Sigmoid colon (tissue), 7 donors: ENCODE measurements around the gene MACROD2. TPM values are rescaled to one million over a fixed set of nuclear protein-coding genes. Genes with fewer than 3 reads are reported as not detected.
"Not testable (repeated sequence)": the region's sequence is repeated elsewhere in the genome, so short reads cannot be mapped to it uniquely, and the experiment has no call there.

ENCODE experiments used
- DNase-seq: peaks from one replicate; pipeline ENCODE4 v3.0.0-alpha.2; 2019
- H3K27ac ChIP-seq, 4 donors: fragments of 200-600 bp; sonication (generic); one replicate each; pipeline ENCODE4 v1.5.1; 2016 to 2019; ENCODE audit warnings: mild to moderate bottlenecking in 1 of 4
- H3K27me3 ChIP-seq, 3 donors: fragments of 200-600 bp; sonication (generic); one replicate each; pipeline ENCODE4 v1.5.1; 2019; ENCODE audit warnings: mild to moderate bottlenecking in 1 of 3
- H3K36me3 ChIP-seq, 4 donors: fragments of 200-600 bp; sonication (generic); one replicate each; pipeline ENCODE4 v1.5.1; 2016 to 2019
- H3K4me1 ChIP-seq, 4 donors: fragments of 200-600 bp; sonication (generic); one replicate each; pipeline ENCODE4 v1.5.1; 2017 to 2019
- H3K4me3 ChIP-seq, 4 donors: fragments of 200-600 bp; sonication (generic); one replicate each; pipeline ENCODE4 v1.5.1; 2017 to 2019; ENCODE audit warnings: mild to moderate bottlenecking in 2 of 4, moderate library complexity in 1 of 4
- H3K9me3 ChIP-seq, 4 donors: fragments of 200-600 bp in 3 of 4; sonication (generic) in 3 of 4; one replicate each; pipeline versions ENCODE4 v1.5.1 to v1.6.1; 2013 to 2019
- EP300 ChIP-seq, 4 donors: sonication (generic); formaldehyde crosslinking; IDR thresholded peaks; one replicate each; pipeline ENCODE4 v1.6.1; 2017; ENCODE audit warnings: antibody characterized with exemption in 4 of 4
- POLR2A ChIP-seq, 2 donors: fragments of 450-650 bp; IDR thresholded peaks; one replicate each; pipeline ENCODE4 v1.6.1; 2016; ENCODE audit warnings: antibody characterized with exemption in 2 of 2, mild to moderate bottlenecking in 2 of 2, moderate library complexity in 2 of 2
- POLR2AphosphoS5 ChIP-seq, 4 donors: sonication (generic); formaldehyde crosslinking; IDR thresholded peaks; one replicate each; pipeline ENCODE4 v1.6.1; 2017; ENCODE audit warnings: antibody characterized with exemption in 4 of 4
- WGBS, 2 donors: extraction: QIAGEN DNeasy Blood & Tissue Kit; methylation state at CpG; one replicate each; pipeline ENCODE4 v1.1.7; 2013; 5-methylcytosine and 5-hydroxymethylcytosine counted together
- intact Hi-C: fragments of 100-400 bp; cut with DNase I; formaldehyde crosslinking; loops from one replicate; pipeline ENCODE4 v1.15.1; 2023
- polyA plus RNA-seq, 3 donors: library from polyadenylated mRNA; stranded (reverse); fragments of 200-250 nt; gene quantifications; one replicate each; pipeline ENCODE4 v1.2.3, GENCODE V29; 2013
- total RNA-seq, 4 donors: library from RNA; depleted of rRNA; stranded (reverse); fragments of >200 nt; gene quantifications; one replicate each; pipeline ENCODE4 v1.1.0, GENCODE V29; 2016
- TF ChIP-seq, protein P1 (sequence below), 4 experiments: fragments of 450-650 bp in 3 of 4; fragments of 200-600 bp in 1 of 4; IDR thresholded peaks; one replicate each; pipeline ENCODE4 v1.5.1; 2016 to 2019; ENCODE audit warnings: antibody characterized with exemption in 4 of 4, mild to moderate bottlenecking in 3 of 4, moderate library complexity in 2 of 4
- donor health status: healthy with polysubstance abuse.
- donor health status: Bipolar disorder and iron deficiency.
- donor health status: healthy.

MACROD2 gene
- total and polyA plus RNA-seq, 7 donors: 1.2 to 22.4 (median 5.8) TPM

GRCh38 chr20:15012566-15012965 is 1017.2 kb downstream of the MACROD2 start:
- Histone ChIP-seq H3K27me3 (no peaks in the 10 kb centered on the region), H3K9me3 (no peaks in the 10 kb centered on the region), H3K4me1 (no peaks in the 10 kb centered on the region), H3K36me3 (no peaks in the 10 kb centered on the region), H3K27ac (no peak overlapping the region), H3K4me3 (no peak overlapping the region)
- TF ChIP-seq POLR2A (IDR thresholded peaks at IDR 0.05): no peak
- TF ChIP-seq, protein P1, sequence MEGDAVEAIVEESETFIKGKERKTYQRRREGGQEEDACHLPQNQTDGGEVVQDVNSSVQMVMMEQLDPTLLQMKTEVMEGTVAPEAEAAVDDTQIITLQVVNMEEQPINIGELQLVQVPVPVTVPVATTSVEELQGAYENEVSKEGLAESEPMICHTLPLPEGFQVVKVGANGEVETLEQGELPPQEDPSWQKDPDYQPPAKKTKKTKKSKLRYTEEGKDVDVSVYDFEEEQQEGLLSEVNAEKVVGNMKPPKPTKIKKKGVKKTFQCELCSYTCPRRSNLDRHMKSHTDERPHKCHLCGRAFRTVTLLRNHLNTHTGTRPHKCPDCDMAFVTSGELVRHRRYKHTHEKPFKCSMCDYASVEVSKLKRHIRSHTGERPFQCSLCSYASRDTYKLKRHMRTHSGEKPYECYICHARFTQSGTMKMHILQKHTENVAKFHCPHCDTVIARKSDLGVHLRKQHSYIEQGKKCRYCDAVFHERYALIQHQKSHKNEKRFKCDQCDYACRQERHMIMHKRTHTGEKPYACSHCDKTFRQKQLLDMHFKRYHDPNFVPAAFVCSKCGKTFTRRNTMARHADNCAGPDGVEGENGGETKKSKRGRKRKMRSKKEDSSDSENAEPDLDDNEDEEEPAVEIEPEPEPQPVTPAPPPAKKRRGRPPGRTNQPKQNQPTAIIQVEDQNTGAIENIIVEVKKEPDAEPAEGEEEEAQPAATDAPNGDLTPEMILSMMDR (IDR thresholded peaks at IDR 0.05): no peak
- TF ChIP-seq POLR2AphosphoS5 (IDR thresholded peaks at IDR 0.05): no peak
- no peak for TF ChIP-seq EP300 (IDR thresholded peaks at IDR 0.05)
- no peak for DNase-seq
- 69 to 86% methylated on average over 6 of the region's 6 CpGs for WGBS, 2 donors
- intact Hi-C loops: no loop called here

GRCh38 chr20:15016875-15017274 is 1021.6 kb downstream of the MACROD2 start:
- H3K27ac ChIP-seq, H3K4me1 ChIP-seq, intact Hi-C loops, H3K27me3 ChIP-seq, H3K4me3 ChIP-seq, H3K9me3 ChIP-seq, DNase-seq, H3K36me3 ChIP-seq: not testable (repeated sequence)
- WGBS, 2 donors: 76 to 82% methylated on average over 1 of the region's 1 CpG

GRCh38 chr20:15018966-15019365 is 1023.6 kb downstream of the MACROD2 start:
- intact Hi-C loops: no loop called here
- TF ChIP-seq EP300 (IDR thresholded peaks at IDR 0.05) (no peak), POLR2A (IDR thresholded peaks at IDR 0.05) (no peak), POLR2AphosphoS5 (IDR thresholded peaks at IDR 0.05) (no peak)
- TF ChIP-seq, protein P1 (IDR thresholded peaks at IDR 0.05): no peak
- Histone ChIP-seq H3K27me3 (no peaks in the 10 kb centered on the region), H3K9me3 (no peaks in the 10 kb centered on the region), H3K4me3 (no peak overlapping the region), H3K4me1 (no peaks in the 10 kb centered on the region), H3K36me3 (no peaks in the 10 kb centered on the region), H3K27ac (no peak overlapping the region)
- 92 to 94% methylated on average over 11 of the region's 11 CpGs for WGBS, 2 donors
- no peak for DNase-seq

- no peak for DNase-seq
- no peaks in the 10 kb centered on the region for H3K9me3 ChIP-seq
- TF ChIP-seq EP300 (IDR thresholded peaks at IDR 0.05) (no peak), POLR2A (IDR thresholded peaks at IDR 0.05) (no peak), POLR2AphosphoS5 (IDR thresholded peaks at IDR 0.05) (no peak)
- TF ChIP-seq, protein P1 (IDR thresholded peaks at IDR 0.05): no peak
- H3K27me3 ChIP-seq: no peaks in the 10 kb centered on the region
- no peak overlapping the region for H3K27ac ChIP-seq
- H3K4me1 ChIP-seq: no peaks in the 10 kb centered on the region
- 91 to 93% methylated on average over 9 of the region's 9 CpGs for WGBS, 2 donors
- H3K4me3 ChIP-seq: no peak overlapping the region
- intact Hi-C loops: no loop called here
- H3K36me3 ChIP-seq: no peaks in the 10 kb centered on the region
These were observed 1025.5 kb downstream of the MACROD2 start for GRCh38 chr20:15020845-15021244.

DNA sequence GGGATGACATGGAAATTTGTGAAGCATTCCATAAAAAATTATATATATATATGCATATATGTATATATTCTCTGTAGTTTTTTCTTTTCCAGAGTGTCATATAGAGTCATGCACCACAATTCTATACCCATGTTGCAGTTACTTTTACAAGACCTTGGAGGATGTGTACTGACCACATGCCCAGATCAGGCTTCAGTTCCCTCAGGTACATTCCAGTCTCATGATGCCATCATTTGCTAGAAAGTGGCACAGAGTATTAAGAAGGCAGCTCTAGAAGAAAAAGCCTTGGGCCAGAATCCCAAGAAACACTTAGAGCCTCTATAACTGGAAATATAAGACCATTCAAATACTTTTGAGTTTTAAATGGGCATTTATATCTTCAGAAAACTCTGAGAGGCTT is 1027.6 kb downstream of the MACROD2 start:
- TF ChIP-seq EP300 (IDR thresholded peaks at IDR 0.05) (no peak), POLR2A (IDR thresholded peaks at IDR 0.05) (no peak), POLR2AphosphoS5 (IDR thresholded peaks at IDR 0.05) (no peak)
- TF ChIP-seq, protein P1 (IDR thresholded peaks at IDR 0.05): no peak
- Histone ChIP-seq H3K27ac (no peak overlapping the region), H3K4me1 (no peaks in the 10 kb centered on the region), H3K4me3 (no peak overlapping the region), H3K36me3 (no peaks in the 10 kb centered on the region), H3K27me3 (no peaks in the 10 kb centered on the region), H3K9me3 (no peaks in the 10 kb centered on the region)
- intact Hi-C loops: no loop called here
- no peak for DNase-seq
